GM04504 (cell line): ENCODE data around the gene ZNF330.
"Not testable (repeated sequence)": the region's sequence is repeated elsewhere in the genome, so short reads cannot be mapped to it uniquely, and the experiment has no call there.

Experiments
- DNase-seq: peaks from one replicate; pipeline ENCODE4 v3.0.0-alpha.2; 2012; ENCODE audit warnings: low read depth

The ZNF330 gene

GRCh38 chr4:141220691-141221659 lies at the start of gene ZNF330:
ZNF330 (plus strand) TSS chr4:141220895; CDS start chr4:141222372, 1,477 bp downstream.
- DNase-seq = peak; percentile 84

DNA sequence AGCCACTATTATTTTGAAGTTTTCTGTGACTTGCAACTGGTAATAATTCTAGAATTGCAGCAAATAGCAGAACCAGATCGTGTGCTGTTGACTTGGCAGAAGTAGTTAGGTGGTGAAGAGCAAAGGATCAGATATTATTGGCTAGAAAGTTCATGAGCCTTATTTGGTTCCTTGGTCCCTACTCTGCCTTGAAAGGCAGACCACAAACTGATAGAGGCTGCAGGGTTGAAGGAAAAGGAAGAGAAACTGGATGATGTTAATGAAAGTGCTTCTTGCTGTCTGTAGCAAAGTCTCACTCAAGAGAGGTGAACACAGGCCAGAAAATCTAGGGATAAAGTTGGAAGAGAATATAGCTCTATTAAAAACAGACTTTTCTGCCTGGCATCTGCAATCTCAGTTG lies 46.2 kb upstream of the ZNF330 start:
- DNase-seq = no peak

DNA sequence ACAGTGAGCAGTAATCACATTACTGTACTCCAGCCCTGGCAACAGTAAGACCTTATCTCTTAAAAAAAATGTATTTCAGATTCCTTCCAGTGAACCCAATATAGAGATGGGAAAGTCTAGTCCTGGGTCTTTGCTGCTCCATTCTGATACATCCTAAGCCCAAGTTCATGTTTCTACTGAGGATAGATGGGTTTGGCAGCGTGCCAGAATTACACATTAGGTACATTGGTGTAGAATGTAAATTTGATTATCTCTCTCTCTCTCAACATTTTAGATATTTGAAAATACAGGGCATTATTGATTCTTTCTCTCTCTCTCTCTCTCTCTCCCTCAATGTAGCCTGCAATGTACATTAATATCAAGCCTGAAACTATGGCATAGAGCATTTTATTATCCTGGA lies 43.5 kb upstream of the ZNF330 start:
- DNase-seq = no peak

DNA sequence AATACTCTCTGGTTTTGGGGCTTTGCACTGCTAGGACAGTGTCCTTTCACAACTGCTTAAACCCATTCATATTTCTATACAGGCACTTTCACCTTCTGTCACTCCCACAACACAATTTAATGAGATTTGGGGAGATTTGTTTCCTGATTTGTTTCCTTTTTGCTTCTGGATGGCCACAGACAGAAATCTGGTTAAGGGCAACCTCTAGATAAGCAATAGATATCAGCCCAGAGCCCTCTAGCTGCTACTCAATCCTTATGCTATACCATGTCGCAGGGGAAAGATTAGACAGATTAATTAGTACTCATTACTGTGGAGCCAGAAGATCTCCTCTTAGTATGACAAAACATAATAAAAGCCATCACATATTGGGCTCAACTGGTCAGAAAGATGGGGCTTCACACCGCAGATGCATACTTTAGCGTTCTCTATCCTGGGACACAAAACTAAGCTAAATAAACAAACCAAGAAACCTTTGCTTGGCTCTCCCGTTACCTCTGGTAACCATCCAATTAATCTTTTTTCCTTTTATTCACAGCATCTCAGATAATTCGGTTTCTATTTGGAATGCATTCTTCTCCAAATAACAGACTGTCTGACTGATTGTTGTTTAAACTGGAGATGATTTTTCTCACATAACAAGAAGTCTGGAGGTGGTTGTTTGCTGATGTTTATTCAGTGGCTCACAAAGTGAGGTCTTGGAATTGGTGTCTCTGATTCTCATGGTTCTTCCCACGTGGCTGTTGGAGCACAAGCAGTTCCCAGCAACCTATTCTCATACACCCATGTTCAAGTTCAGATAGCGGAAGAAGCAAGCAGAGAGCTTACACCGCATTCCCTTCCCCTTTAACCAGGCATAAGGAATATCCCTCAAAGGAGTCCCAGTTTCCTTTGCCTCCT lies 41.0 kb upstream of the ZNF330 start:
- no peak for DNase-seq

DNA sequence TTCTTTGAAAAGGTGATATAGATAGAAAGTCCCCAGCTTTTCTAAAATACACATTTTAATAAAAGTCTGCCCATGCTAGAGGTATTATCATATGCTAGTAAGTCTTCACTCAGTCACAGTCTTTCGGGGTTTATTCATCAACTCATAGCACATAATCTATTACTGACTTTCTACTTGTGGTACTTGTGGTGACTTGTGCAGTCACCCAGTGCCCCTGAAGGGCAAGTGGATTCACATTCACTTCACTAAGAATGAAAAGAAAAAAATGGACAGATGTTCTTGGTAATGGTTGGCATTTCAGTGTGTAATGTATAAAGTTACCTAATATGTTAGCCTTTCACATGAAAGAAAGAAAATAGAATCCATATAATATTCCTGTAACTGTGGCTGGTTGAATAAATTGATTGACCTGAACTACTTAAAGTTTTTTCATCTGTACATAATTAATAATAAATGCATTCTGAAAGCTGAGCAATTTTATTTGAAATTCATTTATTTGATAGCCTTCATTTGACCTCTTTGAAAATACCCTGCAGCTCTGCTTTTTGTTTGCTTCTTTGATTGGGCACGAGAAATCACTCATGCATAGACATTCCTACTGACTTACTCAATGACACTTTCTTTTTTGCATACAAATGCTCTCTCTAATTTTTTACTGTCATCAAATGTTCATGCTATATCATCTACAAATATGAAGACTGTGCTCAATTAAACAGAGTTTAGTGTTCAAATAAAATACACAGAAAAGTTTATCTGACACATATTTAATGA lies 39.5 kb upstream of the ZNF330 start:
- no peak for DNase-seq

DNA sequence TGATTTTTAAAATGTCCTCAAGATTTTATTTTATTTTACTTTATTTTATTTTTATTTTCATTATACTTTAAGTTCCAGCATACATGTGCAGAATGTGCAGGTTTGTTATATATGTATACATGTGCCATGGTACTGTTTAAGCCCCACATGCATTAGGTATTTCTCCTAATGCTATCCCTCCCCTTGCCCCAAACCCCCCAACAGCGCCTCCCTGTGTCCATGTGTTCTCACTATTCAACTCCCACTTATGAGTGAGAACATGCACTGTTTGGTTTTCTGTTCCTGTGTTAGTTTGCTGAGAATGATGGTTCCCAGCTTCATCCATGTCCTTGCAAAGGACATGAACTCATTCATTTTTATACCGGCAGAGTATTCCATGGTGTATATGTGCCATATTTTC lies 37.2 kb upstream of the ZNF330 start:
- not testable (repeated sequence) for DNase-seq

DNA sequence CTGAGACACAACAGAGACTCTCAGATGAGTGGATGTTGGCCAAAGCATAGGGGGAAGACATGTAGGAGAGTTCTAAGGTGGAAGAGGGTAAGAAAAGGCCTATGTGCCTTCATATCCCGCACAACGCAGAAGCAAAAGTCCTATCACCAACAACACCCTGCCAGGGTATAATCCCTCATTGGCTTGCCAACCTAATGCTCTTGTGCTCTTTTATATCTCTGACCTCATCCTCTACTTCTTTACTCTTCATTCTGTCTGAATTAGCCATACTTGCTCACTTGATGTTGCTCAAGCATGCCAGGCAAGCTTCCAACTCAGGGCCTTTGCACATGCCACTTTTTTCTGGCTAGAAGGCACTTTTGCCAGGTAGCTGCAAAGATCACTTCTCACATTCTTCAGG lies 28.1 kb upstream of the ZNF330 start:
- no peak for DNase-seq

- DNase-seq = no peak
Measured at GRCh38 chr4:141193516-141194034, 27.1 kb upstream of the ZNF330 start.

GRCh38 chr4:141195095-141195707 lies 25.5 kb upstream of the ZNF330 start:
- no peak for DNase-seq

DNA sequence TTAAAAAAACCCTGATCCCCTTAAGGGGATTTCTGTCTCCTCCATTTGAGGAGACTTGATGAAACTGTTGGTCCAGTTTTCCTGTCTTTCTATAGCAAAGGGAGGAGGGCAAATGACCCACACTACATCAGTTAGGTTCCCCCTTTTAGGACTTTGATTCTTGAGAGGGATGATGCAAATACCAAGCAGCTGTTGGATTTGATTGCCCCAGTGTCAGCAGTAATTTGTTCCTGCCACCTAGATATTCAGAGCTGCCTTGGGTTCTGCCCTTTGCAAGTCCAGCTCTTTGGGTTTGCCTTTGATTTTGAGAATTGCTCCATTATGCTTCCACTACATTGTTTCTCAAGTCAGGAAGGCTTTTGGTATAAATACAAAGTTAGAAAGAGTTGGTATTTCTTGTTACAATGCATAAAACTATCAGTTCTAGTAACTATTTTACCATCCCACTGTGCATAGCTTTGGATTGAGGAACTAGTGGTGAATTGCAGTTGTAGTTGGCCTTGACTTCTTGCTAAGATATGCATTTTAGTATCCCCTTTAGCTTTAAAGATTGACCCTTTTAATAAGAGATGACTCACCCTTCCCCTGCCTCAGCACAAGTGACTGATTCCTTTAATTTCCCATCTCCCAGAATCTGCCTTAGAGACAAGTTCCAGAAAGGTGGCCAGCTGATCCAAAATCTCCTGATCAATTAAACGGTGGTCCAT lies 24.3 kb upstream of the ZNF330 start:
- DNase-seq = no peak

DNA sequence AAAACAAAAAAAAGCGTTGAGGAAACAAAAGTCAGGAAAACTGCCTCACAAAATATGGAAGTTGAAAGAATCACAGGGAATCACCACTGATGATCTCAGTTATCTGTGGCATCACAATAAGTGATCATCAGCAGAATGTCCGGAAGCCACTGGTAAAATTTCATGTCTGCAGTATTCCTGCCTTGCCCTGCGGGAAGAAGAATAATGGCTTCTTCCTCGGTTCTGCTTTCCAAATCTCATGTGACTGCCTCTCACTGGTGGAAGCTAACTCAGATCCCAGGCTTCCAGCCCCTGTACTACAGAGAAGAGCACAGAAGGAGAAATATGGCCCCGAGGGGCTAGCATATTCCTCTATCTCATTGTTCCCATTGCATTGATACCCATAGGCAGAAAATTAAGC lies 12.7 kb upstream of the ZNF330 start:
- no peak for DNase-seq

- DNase-seq = no peak
Measured at GRCh38 chr4:141210168-141210567, 10.5 kb upstream of the ZNF330 start.

DNA sequence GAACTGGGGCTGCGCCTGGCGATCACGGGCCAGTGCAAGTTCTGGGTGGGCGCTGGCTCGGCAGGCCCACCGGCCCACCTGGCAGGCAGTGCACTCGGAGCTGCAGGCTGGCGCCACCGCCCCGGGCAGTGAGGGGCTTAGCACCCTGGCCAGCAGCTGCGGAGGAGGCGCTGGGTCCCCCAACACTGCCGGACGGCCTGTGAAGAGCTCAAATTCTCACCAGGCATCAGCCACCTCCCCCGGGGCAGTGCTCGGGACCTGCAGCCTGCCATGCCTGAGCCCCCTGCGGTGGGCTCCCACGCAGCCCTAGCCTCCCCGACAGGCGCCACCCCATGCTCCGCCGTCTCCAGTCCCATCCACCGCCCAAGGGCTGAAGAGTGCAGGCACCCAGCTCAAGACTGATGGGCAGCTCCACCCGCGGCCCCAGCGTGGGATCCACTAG lies 7.1 kb upstream of the ZNF330 start:
- no peak for DNase-seq

- no peak for DNase-seq
Measured at GRCh38 chr4:141215030-141215429, 5.7 kb upstream of the ZNF330 start.

- DNase-seq = no peak
Measured at GRCh38 chr4:141216002-141216761, 4.5 kb upstream of the ZNF330 start.

DNA sequence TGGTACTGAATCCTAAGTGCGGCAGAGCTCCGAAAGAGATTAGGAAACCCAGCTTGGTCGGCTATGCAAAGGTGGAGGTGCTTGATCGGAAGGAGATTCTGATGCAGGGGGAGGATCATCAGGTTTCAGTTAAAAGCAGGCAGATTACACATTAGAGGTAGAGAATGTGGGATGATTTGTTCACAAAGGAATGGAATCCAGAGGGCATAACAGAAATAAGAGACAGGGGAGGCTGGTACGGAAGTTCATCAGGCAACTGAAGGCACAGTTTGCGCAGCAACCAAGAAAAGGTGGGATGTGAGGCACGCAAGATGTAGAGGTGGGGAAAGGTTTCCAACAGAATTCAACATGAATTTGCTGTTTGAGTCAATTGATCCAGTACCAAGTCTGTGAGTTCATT lies 424 bp upstream of the ZNF330 start:
- no peak for DNase-seq

DNA sequence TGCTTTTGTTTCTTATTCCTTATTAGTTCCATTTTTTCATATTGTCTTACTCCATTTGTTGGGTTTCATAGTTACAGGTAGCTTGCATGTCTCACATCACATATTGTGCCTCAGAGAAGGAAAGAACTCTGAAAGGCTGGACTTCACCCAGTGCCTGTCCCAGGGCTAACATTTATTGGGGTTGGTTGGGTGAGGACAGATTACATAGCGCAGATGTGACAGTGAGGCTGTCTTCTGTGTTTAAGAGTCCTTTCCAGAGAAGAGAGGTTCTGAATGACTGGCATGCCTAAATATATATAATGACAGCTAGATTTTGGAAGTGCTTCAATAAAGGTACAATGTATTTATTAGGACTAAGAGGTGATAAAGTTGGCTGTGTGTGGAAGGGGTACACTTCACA lies 2.7 kb downstream of the ZNF330 start:
- no peak for DNase-seq

DNA sequence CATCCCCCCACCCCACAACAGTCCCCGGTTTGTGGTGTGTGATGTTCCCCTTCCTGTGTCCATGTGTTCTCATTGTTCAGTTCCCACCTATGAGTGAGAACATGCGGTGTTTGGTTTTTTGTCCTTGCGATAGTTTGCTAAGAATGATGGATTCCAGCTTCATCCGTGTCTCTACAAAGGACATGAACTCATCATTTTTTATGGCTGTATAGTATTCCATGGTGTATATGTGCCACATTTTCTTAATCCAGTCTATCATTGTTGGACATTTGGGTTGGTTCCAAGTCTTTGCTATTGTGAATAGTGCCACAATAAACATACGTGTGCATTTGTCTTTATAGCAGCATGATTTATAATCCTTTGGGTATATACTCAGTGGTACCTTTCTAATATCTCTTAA lies 6.6 kb downstream of the ZNF330 start:
- DNase-seq = not testable (repeated sequence)

DNA sequence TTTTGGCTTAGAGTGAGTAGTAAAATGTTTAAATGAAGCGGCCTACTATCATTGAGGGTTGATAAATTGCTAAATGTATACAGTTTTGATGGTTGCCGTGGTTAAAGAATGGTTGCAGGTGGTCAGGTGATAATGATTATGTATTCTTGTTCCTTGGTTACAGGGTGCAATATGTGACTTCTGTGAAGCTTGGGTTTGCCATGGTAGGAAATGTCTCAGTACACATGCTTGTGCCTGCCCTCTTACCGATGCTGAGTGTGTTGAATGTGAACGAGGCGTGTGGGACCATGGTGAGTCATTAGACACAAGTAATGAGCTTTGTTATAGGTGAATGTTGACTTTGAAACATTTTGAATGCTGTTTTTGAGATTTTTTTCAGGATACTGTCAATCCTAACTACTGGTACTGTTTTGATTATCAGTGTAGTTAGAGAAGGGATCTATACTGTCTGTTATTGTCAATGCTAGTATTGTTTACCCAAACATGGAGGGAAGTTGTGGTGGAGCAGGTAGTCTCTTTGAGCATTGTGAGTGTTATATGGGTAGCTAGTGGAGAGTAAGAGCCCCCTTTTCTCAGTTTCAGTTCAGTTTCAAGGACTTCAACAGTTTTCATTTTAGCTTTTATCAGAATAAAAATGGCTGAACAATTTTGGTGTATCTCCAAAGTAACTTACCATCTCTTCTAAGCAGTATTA lies 8.9 kb downstream of the ZNF330 start:
- DNase-seq = no peak
